Effector memory CD4-positive, alpha-beta T cell (primary cell): Measurements from ENCODE around the gene LYST.

Experiments
- DNase-seq, 3 donors: peaks; one replicate each; pipeline ENCODE4 v3.0.0-alpha.2; 2020
- H3K27ac ChIP-seq: 2 replicates; pipeline ENCODE4 v1.7.0; 2013; ENCODE audit warnings: mild to moderate bottlenecking, low read length, moderate library complexity; ENCODE audit not compliant: insufficient read depth, poor library complexity, severe bottlenecking
- H3K27me3 ChIP-seq: replicated peaks from 2 replicates; pipeline ENCODE4 v1.7.0; 2013; ENCODE audit warnings: mild to moderate bottlenecking, low read length; ENCODE audit not compliant: insufficient read depth, control insufficient read depth, poor library complexity, severe bottlenecking
- H3K36me3 ChIP-seq: 2 replicates; pipeline ENCODE4 v1.7.0; 2013; ENCODE audit warnings: mild to moderate bottlenecking, low read length, moderate library complexity; ENCODE audit not compliant: control insufficient read depth, insufficient read depth
- H3K4me1 ChIP-seq: 2 replicates; pipeline ENCODE4 v1.7.0; 2013; ENCODE audit warnings: low read length, mild to moderate bottlenecking; ENCODE audit not compliant: control insufficient read depth, insufficient read depth, poor library complexity, severe bottlenecking
- H3K4me3 ChIP-seq: 2 replicates; pipeline ENCODE4 v1.7.0; 2013; ENCODE audit warnings: low read length, low read depth, mild to moderate bottlenecking; ENCODE audit not compliant: insufficient read depth, poor library complexity, severe bottlenecking
- H3K9me3 ChIP-seq: 2 replicates; pipeline ENCODE4 v1.7.0; 2013; ENCODE audit warnings: mild to moderate bottlenecking, low read length, moderate library complexity; ENCODE audit not compliant: control insufficient read depth

Gene LYST

GRCh38 chr1:235663628-235664027 is 203.1 kb downstream of the LYST start:
- H3K36me3 ChIP-seq: peaks cover 10% of the 10 kb centered on the region
- H3K27me3 ChIP-seq: no peaks in the 10 kb centered on the region
- H3K4me3 ChIP-seq: no peak overlapping the region
- H3K9me3 ChIP-seq: no peaks in the 10 kb centered on the region
- H3K4me1 ChIP-seq: no peaks in the 10 kb centered on the region
- H3K27ac ChIP-seq: no peak overlapping the region
- no peak for DNase-seq

- peaks cover 10% of the 10 kb centered on the region for H3K36me3 ChIP-seq
- no peaks in the 10 kb centered on the region for H3K4me1 ChIP-seq
- no peaks in the 10 kb centered on the region for H3K27me3 ChIP-seq
- no peaks in the 10 kb centered on the region for H3K9me3 ChIP-seq
- no peak overlapping the region for H3K27ac ChIP-seq
- no peak for DNase-seq
- no peak overlapping the region for H3K4me3 ChIP-seq
These were observed 205.1 kb downstream of the LYST start for GRCh38 chr1:235661568-235661967.

- H3K36me3 ChIP-seq: peaks cover 10% of the 10 kb centered on the region
- no peak overlapping the region for H3K27ac ChIP-seq
- DNase-seq: no peak
These were observed 207.4 kb downstream of the LYST start for GRCh38 chr1:235659186-235659771.

GRCh38 chr1:235657747-235658526 is 208.8 kb downstream of the LYST start:
- Histone ChIP-seq H3K4me1 (no peaks in the 10 kb centered on the region), H3K4me3 (no peak overlapping the region), H3K27me3 (no peaks in the 10 kb centered on the region), H3K36me3 (peaks cover 10% of the 10 kb centered on the region), H3K9me3 (no peaks in the 10 kb centered on the region), H3K27ac (no peak overlapping the region)
- DNase-seq: no peak

More at GRCh38 chr1:235659186-235659771, 207.4 kb downstream of the LYST start:
- Histone ChIP-seq H3K27me3 (no peaks in the 10 kb centered on the region), H3K4me1 (no peaks in the 10 kb centered on the region), H3K4me3 (no peak overlapping the region), H3K9me3 (no peaks in the 10 kb centered on the region)

GRCh38 chr1:235657269-235657668 is 209.4 kb downstream of the LYST start:
- H3K27ac ChIP-seq: no peak overlapping the region
- H3K4me3 ChIP-seq: no peak overlapping the region
- H3K36me3 ChIP-seq: peaks cover 5% of the 10 kb centered on the region
- no peaks in the 10 kb centered on the region for H3K4me1 ChIP-seq
- no peak for DNase-seq
- H3K27me3 ChIP-seq: no peaks in the 10 kb centered on the region
- no peaks in the 10 kb centered on the region for H3K9me3 ChIP-seq

GRCh38 chr1:235652364-235652763 is 214.3 kb downstream of the LYST start:
- Histone ChIP-seq H3K9me3 (no peaks in the 10 kb centered on the region), H3K4me1 (peaks cover 17% of the 10 kb centered on the region), H3K36me3 (no peaks in the 10 kb centered on the region), H3K27ac (no peak overlapping the region), H3K4me3 (no peak overlapping the region), H3K27me3 (peaks cover 28% of the 10 kb centered on the region)
- no peak for DNase-seq

GRCh38 chr1:235651170-235651806 is 215.4 kb downstream of the LYST start:
- Histone ChIP-seq H3K27me3 (peaks cover 28% of the 10 kb centered on the region), H3K36me3 (no peaks in the 10 kb centered on the region), H3K9me3 (no peaks in the 10 kb centered on the region), H3K4me3 (no peak overlapping the region), H3K27ac (no peak overlapping the region), H3K4me1 (peaks cover 17% of the 10 kb centered on the region)
- no peak for DNase-seq

- peak overlapping the region; percentile 35 for H3K4me3 ChIP-seq
- no peak for DNase-seq
- H3K27me3 ChIP-seq: peaks cover 28% of the 10 kb centered on the region
- H3K4me1 ChIP-seq: peaks cover 17% of the 10 kb centered on the region
- no peaks in the 10 kb centered on the region for H3K9me3 ChIP-seq
- no peaks in the 10 kb centered on the region for H3K36me3 ChIP-seq
- no peak overlapping the region for H3K27ac ChIP-seq
These were observed 216.2 kb downstream of the LYST start for GRCh38 chr1:235650341-235651169.

GRCh38 chr1:235649368-235650163 is 217.1 kb downstream of the LYST start, which contains the start of gene GNG4:
Gene GNG4, minus strand, starts transcription at chr1:235649784. Its CDS starts 65,946 bp downstream, at chr1:235583838.
- DNase-seq: no peak
- Histone ChIP-seq H3K27ac (no peak within 1 kb of the TSS), H3K27me3 (peaks cover 28% of the 10 kb centered on the region), H3K4me1 (peaks cover 17% of the 10 kb centered on the region), H3K36me3 (no peaks in the 10 kb centered on the region), H3K4me3 (peak within 1 kb of the TSS; percentile 46), H3K9me3 (no peaks in the 10 kb centered on the region)
